Endothelial cell of umbilical vein (primary cell): Measurements from ENCODE around the gene INPP5A. TPM values are rescaled to one million over a fixed set of nuclear protein-coding genes. Genes with fewer than 3 reads are reported as not detected.

Source experiments
- BruUV-seq: library from RNA; stranded (reverse); fragments of 400-500 nt; replicated peaks from 2 replicates; lab custom pipeline; 2021; lab: Mats Ljungman, UMichigan
- CTCF ChIA-PET: fragments of 300-600, 350-600 bp; sonication (Branson Sonifier 250); formaldehyde crosslinking; loops from one replicate; lab custom pipeline; 2021; ENCODE audit warnings: antibody characterized with exemption, inconsistent platforms; lab: Charles Lee
- POLR2A ChIA-PET: fragments of 300-600, 350-600 bp; sonication (Branson Sonifier 250); formaldehyde crosslinking; loops from one replicate; lab custom pipeline; 2021; ENCODE audit warnings: antibody characterized with exemption, inconsistent platforms; lab: Charles Lee
- DNase-seq: peaks from one replicate; pipeline ENCODE4 v3.0.0-alpha.2; 2011; ENCODE audit warnings: low read depth, low spot score
- FAIRE-seq: peaks from 2 replicates; lab custom pipeline; 2011; peaks lifted over from hg19 to GRCh38; lab: Jason Lieb, UNC
- H2AFZ ChIP-seq: 2 replicates; pipeline ENCODE4 v1.6.0; 2012; ENCODE audit warnings: low read depth, low read length, control low read depth, inconsistent platforms
- H3K27ac ChIP-seq: 2 replicates; pipeline ENCODE4 v1.5.1; 2011; ENCODE audit warnings: low read depth, mild to moderate bottlenecking, control low read depth, low read length, moderate library complexity; ENCODE audit not compliant: insufficient read depth
- H3K27me3 ChIP-seq, 2 experiments: 2 replicates each; pipeline versions ENCODE4 v1.6.0 to v1.6.1; 2011; ENCODE audit warnings: low read length in 2 of 2, mixed read lengths in 1 of 2; ENCODE audit not compliant: control insufficient read depth in 2 of 2, insufficient read depth in 2 of 2
- H3K36me3 ChIP-seq, 2 experiments: 2 replicates in 1 of 2; 3 replicates in 1 of 2; pipeline ENCODE4 v1.5.1; 2011; ENCODE audit warnings: low read length in 2 of 2, mild to moderate bottlenecking in 1 of 2, moderate library complexity in 1 of 2; ENCODE audit not compliant: control insufficient read depth in 2 of 2, insufficient read depth in 2 of 2; ENCODE audit errors: extremely low read depth in 1 of 2
- H3K4me1 ChIP-seq: 3 replicates; pipeline ENCODE4 v1.5.1; 2011; ENCODE audit warnings: mild to moderate bottlenecking, low read length; ENCODE audit not compliant: control insufficient read depth, insufficient read depth; ENCODE audit errors: extremely low read depth
- H3K4me2 ChIP-seq: 2 replicates; pipeline ENCODE4 v1.6.1; 2011; ENCODE audit warnings: low read length, control low read depth, mixed read lengths; ENCODE audit not compliant: insufficient read depth
- H3K4me3 ChIP-seq, 3 experiments: fragments of 200-600 bp in 1 of 3; sonication (generic), shearing (Covaris generic) in 1 of 3; replicated peaks in 1 of 3; 2 replicates each; pipeline ENCODE4 v1.5.1; 2011 to 2016; ENCODE audit warnings: control low read depth in 3 of 3, low read length in 3 of 3, mild to moderate bottlenecking in 2 of 3, inconsistent platforms in 1 of 3, low read depth in 1 of 3, moderate library complexity in 1 of 3; ENCODE audit not compliant: insufficient read depth in 1 of 3
- H3K79me2 ChIP-seq: 2 replicates; pipeline ENCODE4 v1.6.0; 2012; ENCODE audit warnings: low read length, inconsistent platforms; ENCODE audit not compliant: control insufficient read depth, insufficient read depth
- H3K9ac ChIP-seq: replicated peaks from 2 replicates; pipeline ENCODE3; 2011; ENCODE audit warnings: low read length, control low read depth; ENCODE audit not compliant: insufficient read depth; ENCODE audit errors: extremely low read depth
- H3K9me1 ChIP-seq: replicated peaks from 3 replicates; pipeline ENCODE4 v1.6.0; 2011; ENCODE audit warnings: mild to moderate bottlenecking, low read length; ENCODE audit not compliant: control insufficient read depth, insufficient read depth; ENCODE audit errors: extremely low read depth
- H3K9me3 ChIP-seq: replicated peaks from 2 replicates; pipeline ENCODE4 v1.5.1; 2012; ENCODE audit warnings: low read length, inconsistent platforms; ENCODE audit not compliant: control insufficient read depth, insufficient read depth
- H4K20me1 ChIP-seq: replicated peaks from 2 replicates; pipeline ENCODE3; 2011; ENCODE audit warnings: mild to moderate bottlenecking, low read length; ENCODE audit not compliant: control insufficient read depth, insufficient read depth; ENCODE audit errors: extremely low read depth
- EZH2 ChIP-seq: IDR thresholded peaks from 2 replicates; pipeline ENCODE4 v1.6.1; 2012; ENCODE audit warnings: borderline replicate concordance, low read depth, mild to moderate bottlenecking, moderate library complexity, low read length, inconsistent platforms; ENCODE audit not compliant: severe bottlenecking
- FOS ChIP-seq: IDR thresholded peaks from 2 replicates; pipeline ENCODE4 v1.6.1; 2011; ENCODE audit warnings: mild to moderate bottlenecking, low read length, moderate library complexity, borderline replicate concordance; ENCODE audit not compliant: insufficient read depth
- GATA2 ChIP-seq: IDR thresholded peaks from 2 replicates; pipeline ENCODE4 v1.7.0; 2011; ENCODE audit warnings: low read depth, mild to moderate bottlenecking, moderate library complexity, mixed read lengths, low read length; ENCODE audit not compliant: insufficient read length, insufficient read depth
- JUN ChIP-seq: IDR thresholded peaks from 2 replicates; pipeline ENCODE4 v1.6.1; 2011; ENCODE audit warnings: borderline replicate concordance, low read depth; ENCODE audit not compliant: insufficient read length, insufficient read depth
- MYC ChIP-seq: IDR thresholded peaks from one replicate; pipeline ENCODE4 v1.6.1; 2011; ENCODE audit warnings: mild to moderate bottlenecking, low read depth, low read length
- POLR2A ChIP-seq: IDR thresholded peaks from 2 replicates; pipeline ENCODE4 v1.6.1; 2012; ENCODE audit warnings: low read depth, mild to moderate bottlenecking, control low read depth, low read length
- POLR2AphosphoS5 ChIP-seq: IDR thresholded peaks from 2 replicates; pipeline ENCODE4 v1.6.1; 2012; ENCODE audit warnings: low read depth, mild to moderate bottlenecking, control low read depth, low read length, moderate library complexity; ENCODE audit not compliant: insufficient read depth
- dilution Hi-C: fragments of 300-500 bp; cut with MboI; formaldehyde crosslinking; loops from one replicate; pipeline ENCODE4 v1.15.0; 2019; ENCODE audit warnings: low sequenced_read_pairs; ENCODE audit not compliant: extremely low pct_ligation_motif_present
- intact Hi-C: fragments of 100-400 bp; cut with micrococcal nuclease; formaldehyde crosslinking; loops from one replicate; pipeline ENCODE4 v1.10.0; 2022
- polyA plus RNA-seq, 4 experiments: library from polyadenylated mRNA; depleted of rRNA in 3 of 4; stranded (reverse) in 3 of 4; unstranded in 1 of 4; fragments of >200 nt; gene quantifications; 2 replicates each; pipeline versions ENCODE4 v1.2.1 to v1.2.3, GENCODE V29; 2011 to 2012; ENCODE audit warnings: missing spikeins in 1 of 4
- total RNA-seq: library from RNA; stranded (reverse); gene quantifications from 2 replicates; pipeline ENCODE4 v1.2.3, GENCODE V29; 2021
- TF ChIP-seq, protein P1 (sequence below): IDR thresholded peaks from 2 replicates; pipeline ENCODE4 v1.6.1; 2011; ENCODE audit not compliant: insufficient read depth, insufficient read length
- TF ChIP-seq, protein P2 (sequence below), 2 donors: IDR thresholded peaks; 1 replicate in 1 of 2; 2 replicates in 1 of 2; pipeline ENCODE4 v1.5.1; 2011; ENCODE audit warnings: low read length in 2 of 2, mild to moderate bottlenecking in 2 of 2, moderate library complexity in 2 of 2, control low read depth in 1 of 2, inconsistent platforms in 1 of 2, low read depth in 1 of 2; ENCODE audit not compliant: insufficient read depth in 1 of 2; ENCODE audit errors: extremely low read depth in 1 of 2

The INPP5A gene
- total and polyA plus RNA-seq, 2 donors (not counting 3 experiments of a cell fraction or from before 2014, with no cell fraction given): 22.9 to 33.2 TPM

DNA sequence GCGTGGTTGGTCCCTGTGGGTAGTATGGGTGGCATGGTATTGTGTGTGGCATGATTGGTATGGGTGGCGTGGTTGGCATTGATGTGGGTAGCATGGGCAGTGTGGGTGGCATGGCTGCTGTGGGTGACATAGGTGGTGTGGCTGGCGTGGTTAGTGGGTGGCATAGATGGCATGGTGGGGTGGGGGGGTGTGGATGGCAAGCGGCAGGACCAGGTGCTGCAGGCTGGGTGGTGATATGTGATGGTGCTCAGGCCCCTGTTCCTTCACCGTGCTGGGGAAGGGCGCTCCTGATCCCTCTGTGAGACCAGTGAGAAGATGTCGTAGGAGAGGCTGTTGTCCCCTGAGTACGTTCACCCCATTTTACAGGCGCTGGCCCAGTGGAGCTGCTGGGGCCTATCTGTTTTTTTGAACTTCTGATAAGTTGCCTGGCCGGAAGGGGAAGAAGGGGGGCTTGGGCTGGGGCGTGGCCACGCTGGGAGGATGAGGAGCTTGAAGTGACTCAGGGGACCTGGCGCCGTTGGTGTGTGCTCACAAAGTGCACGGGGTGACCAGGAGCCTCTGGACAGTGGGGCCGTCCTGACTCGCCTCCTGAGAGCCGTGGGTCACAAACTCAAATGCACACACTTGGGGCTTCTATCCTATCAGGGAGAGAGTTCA lies 17.5 kb downstream of the INPP5A start:
- no peak overlapping the region for H2AFZ ChIP-seq
- ChIA-PET CTCF (interaction anchor here (1.1 kb wide), 1 partner anchor 13 kb away, joined by 3 read pairs; no protein-coding TSS in a partner anchor), POLR2A (no interaction called here)
- no peaks in the 10 kb centered on the region for H3K9me3 ChIP-seq
- H4K20me1 ChIP-seq: no peaks in the 10 kb centered on the region
- FAIRE-seq: no peak
- no peak overlapping the region for H3K4me2 ChIP-seq
- H3K4me1 ChIP-seq: no peaks in the 10 kb centered on the region
- dilution Hi-C loops: no loop called here
- no peaks in the 10 kb centered on the region for H3K27me3 ChIP-seq
- intact Hi-C loops: loop anchor here (2.0 kb wide), 1 partner anchor 18 kb away; no protein-coding TSS in a partner anchor
- no peak overlapping the region for H3K4me3 ChIP-seq
- no peak overlapping the region for H3K9ac ChIP-seq
- no peak for TF ChIP-seq GATA2
- TF ChIP-seq, protein P1, sequence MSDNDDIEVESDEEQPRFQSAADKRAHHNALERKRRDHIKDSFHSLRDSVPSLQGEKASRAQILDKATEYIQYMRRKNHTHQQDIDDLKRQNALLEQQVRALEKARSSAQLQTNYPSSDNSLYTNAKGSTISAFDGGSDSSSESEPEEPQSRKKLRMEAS: no peak
- TF ChIP-seq MYC: no peak
- TF ChIP-seq JUN: no peak
- TF ChIP-seq FOS: no peak
- no peak for TF ChIP-seq EZH2
- TF ChIP-seq POLR2A: no peak
- TF ChIP-seq, protein P2, sequence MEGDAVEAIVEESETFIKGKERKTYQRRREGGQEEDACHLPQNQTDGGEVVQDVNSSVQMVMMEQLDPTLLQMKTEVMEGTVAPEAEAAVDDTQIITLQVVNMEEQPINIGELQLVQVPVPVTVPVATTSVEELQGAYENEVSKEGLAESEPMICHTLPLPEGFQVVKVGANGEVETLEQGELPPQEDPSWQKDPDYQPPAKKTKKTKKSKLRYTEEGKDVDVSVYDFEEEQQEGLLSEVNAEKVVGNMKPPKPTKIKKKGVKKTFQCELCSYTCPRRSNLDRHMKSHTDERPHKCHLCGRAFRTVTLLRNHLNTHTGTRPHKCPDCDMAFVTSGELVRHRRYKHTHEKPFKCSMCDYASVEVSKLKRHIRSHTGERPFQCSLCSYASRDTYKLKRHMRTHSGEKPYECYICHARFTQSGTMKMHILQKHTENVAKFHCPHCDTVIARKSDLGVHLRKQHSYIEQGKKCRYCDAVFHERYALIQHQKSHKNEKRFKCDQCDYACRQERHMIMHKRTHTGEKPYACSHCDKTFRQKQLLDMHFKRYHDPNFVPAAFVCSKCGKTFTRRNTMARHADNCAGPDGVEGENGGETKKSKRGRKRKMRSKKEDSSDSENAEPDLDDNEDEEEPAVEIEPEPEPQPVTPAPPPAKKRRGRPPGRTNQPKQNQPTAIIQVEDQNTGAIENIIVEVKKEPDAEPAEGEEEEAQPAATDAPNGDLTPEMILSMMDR (IDR thresholded peaks at IDR 0.05; ENCODE audit: extremely low read depth in 1 of 2, insufficient read depth in 1 of 2, low read depth in 1 of 2, low read length in 2 of 2): no peak
- TF ChIP-seq POLR2AphosphoS5: no peak
- no TSS peak for BruUV-seq
- H3K79me2 ChIP-seq: peaks cover 7% of the 10 kb centered on the region
- no peaks in the 10 kb centered on the region for H3K9me1 ChIP-seq
- DNase-seq: no peak
- no peak overlapping the region for H3K27ac ChIP-seq
- no peaks in the 10 kb centered on the region for H3K36me3 ChIP-seq
